Gastroesophageal sphincter (tissue), 4 donors: ENCODE results near the gene KRT15. TPM values are rescaled to one million over a fixed set of nuclear protein-coding genes. Genes with fewer than 3 reads are reported as not detected.

ENCODE experiments used
- ATAC-seq: fragments of 150-250 bp; one replicate; pipeline ENCODE4 v1.9.1; 2016; ENCODE audit warnings: mild to moderate bottlenecking, moderate library complexity
- H3K27ac ChIP-seq, 4 donors: fragments of 200-600 bp; sonication (generic) in 3 of 4; 1 replicate in 3 of 4; 2 replicates in 1 of 4; pipeline ENCODE4 v1.5.1; 2016 to 2019
- H3K27me3 ChIP-seq: fragments of 200-600 bp; sonication (generic); one replicate; pipeline ENCODE4 v1.5.1; 2019
- H3K36me3 ChIP-seq, 2 donors: fragments of 200-600 bp; sonication (generic); one replicate each; pipeline ENCODE4 v1.5.1; 2019; ENCODE audit warnings: control low read depth in 1 of 2
- H3K4me1 ChIP-seq, 3 donors: fragments of 200-600 bp; sonication (generic); 1 replicate in 2 of 3; 2 replicates in 1 of 3; pipeline ENCODE4 v1.5.1; 2016 to 2019; ENCODE audit warnings: control low read depth in 2 of 3
- H3K4me3 ChIP-seq, 2 donors: fragments of 200-600 bp; sonication (generic); one replicate each; pipeline ENCODE4 v1.5.1; 2019; ENCODE audit warnings: mild to moderate bottlenecking in 1 of 2, moderate library complexity in 1 of 2
- H3K9me3 ChIP-seq, 3 donors: fragments of 200-600 bp; sonication (generic); one replicate each; pipeline ENCODE4 v1.5.1; 2017 to 2019; ENCODE audit warnings: control low read depth in 2 of 3
- EP300 ChIP-seq: sonication (generic); formaldehyde crosslinking; IDR thresholded peaks from one replicate; pipeline ENCODE4 v1.6.1; 2017; ENCODE audit warnings: antibody characterized with exemption, mild to moderate bottlenecking
- POLR2A ChIP-seq, 2 donors: fragments of 450-650 bp; IDR thresholded peaks; one replicate each; pipeline ENCODE4 v1.6.1; 2017; ENCODE audit warnings: antibody characterized with exemption in 2 of 2, mild to moderate bottlenecking in 2 of 2, moderate library complexity in 1 of 2
- POLR2AphosphoS5 ChIP-seq: sonication (generic); formaldehyde crosslinking; IDR thresholded peaks from one replicate; pipeline ENCODE4 v1.6.1; 2017; ENCODE audit warnings: antibody characterized with exemption
- WGBS, 2 donors: methylation state at CpG; one replicate each; pipeline ENCODE4 v1.1.5; 2018; ENCODE audit warnings: low coverage in 1 of 2; 5-methylcytosine and 5-hydroxymethylcytosine counted together
- total RNA-seq, 4 donors: library from RNA; depleted of rRNA; stranded (reverse); fragments of >200 nt; gene quantifications; one replicate each; pipeline ENCODE4 v1.1.0, GENCODE V29; 2016
- TF ChIP-seq, protein P1 (sequence below), 4 experiments: fragments of 200-600 bp in 2 of 4; fragments of 450-650 bp in 2 of 4; sonication (generic) in 1 of 4; IDR thresholded peaks; one replicate each; pipeline ENCODE4 v1.5.1; 2017 to 2019; ENCODE audit warnings: antibody characterized with exemption in 4 of 4, mild to moderate bottlenecking in 2 of 4, moderate library complexity in 2 of 4

KRT15 gene
- total RNA-seq, 4 donors from 2014 or later = 1.2 to 129 (median 4.2) TPM

DNA sequence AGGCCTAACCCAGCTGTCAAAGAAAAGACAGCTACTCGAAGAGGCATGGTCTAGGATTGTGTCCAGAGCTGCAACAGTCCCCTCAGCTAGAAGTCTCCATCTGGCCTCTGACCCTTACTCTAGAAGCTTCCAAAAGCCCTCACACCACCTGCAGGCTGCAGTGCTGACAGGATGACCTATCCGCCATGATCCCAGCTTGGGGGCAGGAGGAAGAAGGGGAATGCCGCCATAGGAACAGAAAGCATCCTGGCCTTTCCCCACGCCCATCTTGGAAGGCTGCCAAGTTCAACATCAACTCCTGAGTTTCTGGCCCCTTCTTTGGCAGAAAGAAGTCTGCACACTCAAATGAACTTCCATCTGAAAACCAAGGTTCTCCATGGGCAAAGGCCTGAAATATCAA is 25.9 kb downstream of the KRT15 start:
- TF ChIP-seq POLR2AphosphoS5 (no peak), POLR2A (IDR thresholded peaks at IDR 0.05) (no peak), EP300 (no peak)
- TF ChIP-seq, protein P1, sequence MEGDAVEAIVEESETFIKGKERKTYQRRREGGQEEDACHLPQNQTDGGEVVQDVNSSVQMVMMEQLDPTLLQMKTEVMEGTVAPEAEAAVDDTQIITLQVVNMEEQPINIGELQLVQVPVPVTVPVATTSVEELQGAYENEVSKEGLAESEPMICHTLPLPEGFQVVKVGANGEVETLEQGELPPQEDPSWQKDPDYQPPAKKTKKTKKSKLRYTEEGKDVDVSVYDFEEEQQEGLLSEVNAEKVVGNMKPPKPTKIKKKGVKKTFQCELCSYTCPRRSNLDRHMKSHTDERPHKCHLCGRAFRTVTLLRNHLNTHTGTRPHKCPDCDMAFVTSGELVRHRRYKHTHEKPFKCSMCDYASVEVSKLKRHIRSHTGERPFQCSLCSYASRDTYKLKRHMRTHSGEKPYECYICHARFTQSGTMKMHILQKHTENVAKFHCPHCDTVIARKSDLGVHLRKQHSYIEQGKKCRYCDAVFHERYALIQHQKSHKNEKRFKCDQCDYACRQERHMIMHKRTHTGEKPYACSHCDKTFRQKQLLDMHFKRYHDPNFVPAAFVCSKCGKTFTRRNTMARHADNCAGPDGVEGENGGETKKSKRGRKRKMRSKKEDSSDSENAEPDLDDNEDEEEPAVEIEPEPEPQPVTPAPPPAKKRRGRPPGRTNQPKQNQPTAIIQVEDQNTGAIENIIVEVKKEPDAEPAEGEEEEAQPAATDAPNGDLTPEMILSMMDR (IDR thresholded peaks at IDR 0.05) = no peak
- peaks cover 3% of the 10 kb centered on the region for H3K27me3 ChIP-seq
- H3K4me1 ChIP-seq = peaks cover 0 to 11% (median 5%) of the 10 kb centered on the region in 3 donors
- no peaks in the 10 kb centered on the region for H3K36me3 ChIP-seq
- peak; percentile 7 for ATAC-seq
- no peak overlapping the region for H3K27ac ChIP-seq
- no peaks in the 10 kb centered on the region for H3K9me3 ChIP-seq
- no peak overlapping the region for H3K4me3 ChIP-seq
- WGBS, 2 donors = 25 to 45% methylated on average over 1 to 3 of the region's 4 CpGs

DNA sequence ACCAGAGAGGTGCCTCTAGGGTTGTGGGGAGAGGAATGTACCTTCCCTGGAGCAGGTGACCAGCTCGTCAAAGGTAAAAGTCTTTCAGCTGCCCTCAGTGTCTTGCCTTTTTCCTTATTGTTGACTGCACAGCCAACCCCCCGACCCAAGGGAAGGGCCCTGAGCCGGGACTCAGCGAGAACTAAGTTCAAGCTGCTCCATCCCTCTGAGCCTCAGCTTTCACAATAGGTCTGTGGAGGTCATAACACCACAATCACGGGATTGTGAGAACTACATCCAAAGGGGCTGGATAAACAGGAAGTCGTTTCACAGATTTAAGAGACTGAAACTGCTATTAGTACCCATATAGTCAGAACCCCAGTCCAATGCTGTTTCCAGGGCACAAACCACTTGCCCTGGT is 26.3 kb downstream of the KRT15 start:
- no peak overlapping the region for H3K27ac ChIP-seq
- no CpG with 5 or more reads among the region's 6 CpGs for WGBS, 2 donors

GRCh38 chr17:41491476-41491875 is 27.2 kb downstream of the KRT15 start:
- no peaks in the 10 kb centered on the region for H3K36me3 ChIP-seq
- H3K4me1 ChIP-seq = peaks cover 0 to 11% (median 5%) of the 10 kb centered on the region in 3 donors
- WGBS, 2 donors = no CpG with 5 or more reads among the region's 2 CpGs
- no peaks in the 10 kb centered on the region for H3K27me3 ChIP-seq
- no peak for ATAC-seq
- no peaks in the 10 kb centered on the region for H3K9me3 ChIP-seq
- no peak overlapping the region for H3K4me3 ChIP-seq
- H3K27ac ChIP-seq = no peak overlapping the region
- TF ChIP-seq POLR2AphosphoS5 (no peak), EP300 (no peak), POLR2A (IDR thresholded peaks at IDR 0.05) (no peak)
- TF ChIP-seq, protein P1 (IDR thresholded peaks at IDR 0.05) = no peak

More for the DNA sequence above, 26.3 kb downstream of the KRT15 start:
- no peaks in the 10 kb centered on the region for H3K36me3 ChIP-seq
- H3K4me3 ChIP-seq = no peak overlapping the region
- no peaks in the 10 kb centered on the region for H3K27me3 ChIP-seq
- no peak for TF ChIP-seq EP300
- TF ChIP-seq POLR2A (IDR thresholded peaks at IDR 0.05) = no peak
- TF ChIP-seq, protein P1 (IDR thresholded peaks at IDR 0.05) = no peak
- no peak for TF ChIP-seq POLR2AphosphoS5
- no peaks in the 10 kb centered on the region for H3K9me3 ChIP-seq
- H3K4me1 ChIP-seq = peaks cover 0 to 11% (median 5%) of the 10 kb centered on the region in 3 donors
- peak; percentile 32 for ATAC-seq

- TF ChIP-seq, protein P1 (IDR thresholded peaks at IDR 0.05) = no peak
- no peak for TF ChIP-seq EP300
- TF ChIP-seq POLR2A (IDR thresholded peaks at IDR 0.05) = no peak
- TF ChIP-seq POLR2AphosphoS5 = no peak
- Histone ChIP-seq H3K27me3 (no peaks in the 10 kb centered on the region), H3K27ac (no peak overlapping the region), H3K9me3 (no peaks in the 10 kb centered on the region), H3K4me1 (peaks cover 0 to 11% (median 5%) of the 10 kb centered on the region in 3 donors), H3K4me3 (no peak overlapping the region), H3K36me3 (no peaks in the 10 kb centered on the region)
- 79 to 80% methylated on average over 6 to 9 of the region's 10 CpGs for WGBS, 2 donors
- ATAC-seq = no peak
Observed at GRCh38 chr17:41490000-41490990, 28.4 kb downstream of the KRT15 start.
